GM12878 (cell line): ENCODE measurements around the gene LST1. TPM values are rescaled to one million over a fixed set of nuclear protein-coding genes. Genes with fewer than 3 reads are reported as not detected.

Experiments used
- BCL3 ChIP-seq: IDR thresholded peaks from 2 replicates; pipeline ENCODE4 v1.6.1; 2011; ENCODE audit warnings: borderline replicate concordance, low read depth, mild to moderate bottlenecking, moderate library complexity, low read length; ENCODE audit not compliant: insufficient read depth, poor library complexity, severe bottlenecking
- CREB1 ChIP-seq: IDR thresholded peaks from 2 replicates; pipeline ENCODE4 v1.6.1; 2012; ENCODE audit warnings: low read depth, mild to moderate bottlenecking, inconsistent platforms
- DPF2 ChIP-seq: fragments of 450-650 bp; IDR thresholded peaks from 2 replicates; pipeline ENCODE4 v1.6.1; 2017; ENCODE audit warnings: mild to moderate bottlenecking
- HCFC1 ChIP-seq: fragments of 150-350 bp; IDR thresholded peaks from 2 replicates; pipeline ENCODE4 v1.6.1; 2014; ENCODE audit warnings: low read length
- HDGF ChIP-seq: fragments of 450-650 bp; IDR thresholded peaks from 2 replicates; pipeline ENCODE4 v1.6.1; 2016; ENCODE audit warnings: antibody characterized with exemption
- NBN ChIP-seq: fragments of 450-650 bp; IDR thresholded peaks from 2 replicates; pipeline ENCODE4 v1.6.1; 2016
- NR2C2 ChIP-seq: IDR thresholded peaks from 2 replicates; pipeline ENCODE4 v1.6.1; 2011; ENCODE audit warnings: borderline replicate concordance, low read depth; ENCODE audit not compliant: control insufficient read depth, insufficient read length
- TCF7 ChIP-seq: IDR thresholded peaks from 2 replicates; pipeline ENCODE4 v1.6.1; 2014; ENCODE audit warnings: antibody characterized with exemption, borderline replicate concordance
- ZNF622 ChIP-seq: fragments of 450-650 bp; IDR thresholded peaks from 2 replicates; pipeline ENCODE4 v1.6.1; 2017; ENCODE audit warnings: mild to moderate bottlenecking, inconsistent platforms
- polyA plus RNA-seq, 11 experiments: library from polyadenylated mRNA; depleted of rRNA in 4 of 11; unstranded in 6 of 11; stranded (reverse) in 5 of 11; fragments of >200 nt; fragmentation: Nextera tagmentation in 4 of 11; fragmentation: Illumina TruSeq in 1 of 11; extraction: Ambion mirVana in 4 of 11; extraction: Trizol in 1 of 11; gene quantifications; 1 replicate in 1 of 11; 2 replicates in 10 of 11; pipeline versions ENCODE4 v1.2.1 to v1.2.3, GENCODE V29; 2011 to 2016; ENCODE audit warnings: inconsistent platforms in 2 of 11, missing spikeins in 2 of 11, low read depth in 1 of 11
- total RNA-seq, 4 experiments: library from RNA; depleted of rRNA in 3 of 4; stranded (reverse); fragments of >200 nt in 3 of 4; fragmentation: Illumina TruSeq in 1 of 4; extraction: Trizol in 1 of 4; gene quantifications; 2 replicates each; pipeline versions ENCODE4 v1.2.1 to v1.2.3, GENCODE V29; 2013 to 2021
- TF ChIP-seq, protein P1 (sequence below): fragments of 450-650 bp; IDR thresholded peaks from 2 replicates; pipeline ENCODE4 v1.6.1; 2018; ENCODE audit warnings: borderline replicate concordance, mild to moderate bottlenecking; ENCODE audit not compliant: partially characterized antibody
- TF ChIP-seq, protein P2 (sequence below): IDR thresholded peaks from 2 replicates; pipeline ENCODE4 v1.6.1; 2011; ENCODE audit warnings: low read depth, mild to moderate bottlenecking, low read length, moderate library complexity, borderline replicate concordance; ENCODE audit errors: extremely low read depth

Gene LST1
- total and polyA plus RNA-seq, 10 of the 15 experiments (the other 5 are each of a cell fraction or from before 2014, with no cell fraction given), result 4.1 to 35.5 (median 16.4) TPM

- TF ChIP-seq, protein P1, sequence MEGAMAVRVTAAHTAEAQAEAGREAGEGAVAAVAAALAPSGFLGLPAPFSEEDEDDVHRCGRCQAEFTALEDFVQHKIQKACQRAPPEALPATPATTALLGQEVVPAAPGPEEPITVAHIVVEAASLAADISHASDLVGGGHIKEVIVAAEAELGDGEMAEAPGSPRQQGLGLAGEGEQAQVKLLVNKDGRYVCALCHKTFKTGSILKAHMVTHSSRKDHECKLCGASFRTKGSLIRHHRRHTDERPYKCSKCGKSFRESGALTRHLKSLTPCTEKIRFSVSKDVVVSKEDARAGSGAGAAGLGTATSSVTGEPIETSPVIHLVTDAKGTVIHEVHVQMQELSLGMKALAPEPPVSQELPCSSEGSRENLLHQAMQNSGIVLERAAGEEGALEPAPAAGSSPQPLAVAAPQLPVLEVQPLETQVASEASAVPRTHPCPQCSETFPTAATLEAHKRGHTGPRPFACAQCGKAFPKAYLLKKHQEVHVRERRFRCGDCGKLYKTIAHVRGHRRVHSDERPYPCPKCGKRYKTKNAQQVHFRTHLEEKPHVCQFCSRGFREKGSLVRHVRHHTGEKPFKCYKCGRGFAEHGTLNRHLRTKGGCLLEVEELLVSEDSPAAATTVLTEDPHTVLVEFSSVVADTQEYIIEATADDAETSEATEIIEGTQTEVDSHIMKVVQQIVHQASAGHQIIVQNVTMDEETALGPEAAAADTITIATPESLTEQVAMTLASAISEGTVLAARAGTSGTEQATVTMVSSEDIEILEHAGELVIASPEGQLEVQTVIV, result no peak
- TF ChIP-seq NBN (no peak), HCFC1 (no peak), HDGF (0 out of 2 replicates have a peak, but pooled peaks have one; percentile 4), TCF7 (no peak), DPF2 (no peak), NR2C2 (no peak), CREB1 (no peak), ZNF622 (no peak), BCL3 (no peak)
- TF ChIP-seq, protein P2, sequence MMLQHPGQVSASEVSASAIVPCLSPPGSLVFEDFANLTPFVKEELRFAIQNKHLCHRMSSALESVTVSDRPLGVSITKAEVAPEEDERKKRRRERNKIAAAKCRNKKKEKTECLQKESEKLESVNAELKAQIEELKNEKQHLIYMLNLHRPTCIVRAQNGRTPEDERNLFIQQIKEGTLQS, result no peak
Observed at GRCh38 chr6:31582230-31582643, 3.8 kb upstream of the LST1 start, which contains the start of gene LTB (continued).
